K562 (cell line): ENCODE measurements around the gene HOXD13. TPM values are rescaled to one million over a fixed set of nuclear protein-coding genes. Genes with fewer than 3 reads are reported as not detected.

ENCODE experiments used
- ATF7 ChIP-seq: fragments of 450-650 bp; IDR thresholded peaks from 2 replicates; pipeline ENCODE4 v1.7.1; 2014; ENCODE audit warnings: mild to moderate bottlenecking, moderate library complexity
- FOSL1 ChIP-seq: fragments of 200-800 bp; sonication (Bioruptor generic); conservative IDR thresholded peaks from 2 replicates; pipeline ENCODE4 v1.6.1; 2016; ENCODE audit warnings: missing genetic modification characterization, missing compliant biosample characterization
- FUS ChIP-seq: fragments of 200-400 bp; formaldehyde crosslinking; optimal IDR thresholded peaks from 2 replicates; pipeline ENCODE3; 2017; ENCODE audit warnings: low read depth, low read length
- HNRNPLL ChIP-seq: fragments of 200-400 bp; formaldehyde crosslinking; IDR thresholded peaks from 2 replicates; pipeline ENCODE4 v1.6.1; 2017; ENCODE audit warnings: low read length, low read depth, mild to moderate bottlenecking; ENCODE audit not compliant: poor library complexity, severe bottlenecking
- KLF16 ChIP-seq: IDR thresholded peaks from 2 replicates; pipeline ENCODE4 v1.6.1; 2016; ENCODE audit warnings: antibody characterized with exemption
- MAZ ChIP-seq, 2 experiments: fragments of 450-650 bp in 1 of 2; sonication (generic) in 1 of 2; formaldehyde crosslinking; IDR thresholded peaks in 1 of 2; conservative IDR thresholded peaks in 1 of 2; 2 replicates each; pipeline versions ENCODE4 v1.4.0 to v1.5.0; 2020; ENCODE audit warnings: mild to moderate bottlenecking in 1 of 2, missing genetic modification reagents in 1 of 2
- NCOA2 ChIP-seq, 2 experiments: fragments of 450-650 bp; IDR thresholded peaks; 2 replicates each; pipeline ENCODE4 v1.6.1; 2018; ENCODE audit warnings: mild to moderate bottlenecking in 2 of 2, moderate library complexity in 1 of 2; ENCODE audit not compliant: partially characterized antibody in 2 of 2
- NONO ChIP-seq, 2 experiments: fragments of 200-400 bp in 1 of 2; fragments of 450-650 bp in 1 of 2; formaldehyde crosslinking in 1 of 2; IDR thresholded peaks; 2 replicates each; pipeline ENCODE4 v1.6.1; 2017; ENCODE audit warnings: low read depth in 2 of 2, mild to moderate bottlenecking in 2 of 2, moderate library complexity in 2 of 2, low read length in 1 of 2
- PCBP1 ChIP-seq: fragments of 200-400 bp; formaldehyde crosslinking; IDR thresholded peaks from 2 replicates; pipeline ENCODE4 v1.6.1; 2018; ENCODE audit warnings: mild to moderate bottlenecking, low read depth, low read length; ENCODE audit not compliant: poor library complexity, severe bottlenecking
- PHF21A ChIP-seq: fragments of 450-650 bp; IDR thresholded peaks from 2 replicates; pipeline ENCODE4 v1.6.1; 2017; ENCODE audit warnings: low read depth, borderline replicate concordance
- POLR2G ChIP-seq: fragments of 200-400 bp; formaldehyde crosslinking; IDR thresholded peaks from 2 replicates; pipeline ENCODE4 v1.6.1; 2017; ENCODE audit warnings: low read depth, mild to moderate bottlenecking, antibody characterized with exemption, low read length, moderate library complexity
- RB1 ChIP-seq: fragments of 450-650 bp; IDR thresholded peaks from 2 replicates; pipeline ENCODE4 v1.6.1; 2017; ENCODE audit warnings: low read depth, mild to moderate bottlenecking
- RBM15 ChIP-seq: fragments of 200-400 bp; formaldehyde crosslinking; IDR thresholded peaks from 2 replicates; pipeline ENCODE4 v1.6.1; 2018; ENCODE audit warnings: mild to moderate bottlenecking, low read length, moderate library complexity; ENCODE audit not compliant: insufficient read depth
- RFX5 ChIP-seq: IDR thresholded peaks from 2 replicates; pipeline ENCODE4 v1.6.1; 2011; ENCODE audit warnings: low read depth, mild to moderate bottlenecking, improper control_type of control experiment, low read length
- RFX7 ChIP-seq: fragments of 250-450 bp; sonication (Bioruptor Pico); IDR thresholded peaks from 2 replicates; pipeline ENCODE4 v1.5.1; 2021; ENCODE audit warnings: mild to moderate bottlenecking
- SOX6 ChIP-seq: fragments of 450-650 bp; IDR thresholded peaks from 2 replicates; pipeline ENCODE4 v1.6.1; 2014; ENCODE audit warnings: mild to moderate bottlenecking
- U2AF1 ChIP-seq: fragments of 200-400 bp; formaldehyde crosslinking; optimal IDR thresholded peaks from 2 replicates; pipeline ENCODE3; 2017; ENCODE audit warnings: mild to moderate bottlenecking, low read depth, low read length, moderate library complexity
- ZBED1 ChIP-seq: IDR thresholded peaks from 2 replicates; pipeline ENCODE4 v1.6.1; 2014
- ZNF75A ChIP-seq: fragments of 450-650 bp; formaldehyde crosslinking; IDR thresholded peaks from 2 replicates; pipeline ENCODE4 v1.4.0; 2020; ENCODE audit warnings: mild to moderate bottlenecking
- ZNF766 ChIP-seq: fragments of 200-800 bp; sonication (Bioruptor generic); conservative IDR thresholded peaks from 2 replicates; pipeline ENCODE4 v1.6.1; 2016; ENCODE audit warnings: missing genetic modification characterization, missing compliant biosample characterization
- ZNF77 ChIP-seq: fragments of 250-450 bp; sonication (Bioruptor Pico); IDR thresholded peaks from 2 replicates; pipeline ENCODE4 v1.5.0; 2020
- polyA plus RNA-seq, 8 experiments: library from polyadenylated mRNA; depleted of rRNA in 4 of 8; stranded (reverse) in 5 of 8; unstranded in 3 of 8; fragments of >200 nt; fragmentation: Nextera tagmentation in 2 of 8; fragmentation: Illumina TruSeq in 1 of 8; extraction: Ambion mirVana in 2 of 8; extraction: Trizol in 1 of 8; gene quantifications; 2 replicates each; pipeline versions ENCODE4 v1.2.1 to v1.2.3, GENCODE V29; 2011 to 2014; ENCODE audit warnings: inconsistent platforms in 1 of 8, missing spikeins in 1 of 8
- total RNA-seq, 7 experiments: library from RNA; depleted of rRNA in 6 of 7; stranded (reverse); fragments of >200 nt in 6 of 7; fragmentation: Illumina TruSeq in 2 of 7; extraction: Trizol in 2 of 7; gene quantifications; 2 replicates each; pipeline versions ENCODE4 v1.2.1 to v1.2.3, GENCODE V29; 2011 to 2021; ENCODE audit warnings: low replicate concordance in 1 of 7
- TF ChIP-seq, protein P1 (sequence below): sonication (generic); formaldehyde crosslinking; IDR thresholded peaks from 2 replicates; pipeline ENCODE4 v1.8.1; 2023; ENCODE audit warnings: mild to moderate bottlenecking, missing genetic modification reagents
- TF ChIP-seq, protein P2 (sequence below), 2 experiments: fragments of 450-650 bp in 1 of 2; sonication (generic) in 1 of 2; formaldehyde crosslinking in 1 of 2; IDR thresholded peaks in 1 of 2; conservative IDR thresholded peaks in 1 of 2; 2 replicates each; pipeline versions ENCODE4 v1.6.1 to v1.8.1; 2016 to 2023; ENCODE audit warnings: mild to moderate bottlenecking in 2 of 2, moderate library complexity in 2 of 2, inconsistent platforms in 1 of 2, missing genetic modification reagents in 1 of 2
- TF ChIP-seq, protein P3 (sequence below), 2 experiments: IDR thresholded peaks; 2 replicates each; pipeline ENCODE4 v1.6.1; 2011; ENCODE audit warnings: borderline replicate concordance in 1 of 2, control low read depth in 1 of 2, low read depth in 1 of 2, low read length in 1 of 2, mild to moderate bottlenecking in 1 of 2, mixed read lengths in 1 of 2, moderate library complexity in 1 of 2; ENCODE audit not compliant: insufficient read depth in 1 of 2, insufficient read length in 1 of 2, poor library complexity in 1 of 2, severe bottlenecking in 1 of 2; ENCODE audit errors: extremely low read depth in 1 of 2

Gene HOXD13
- total and polyA plus RNA-seq, 9 of the 15 experiments (the other 6 are each of a cell fraction or from before 2014, with no cell fraction given) = 0.03 to 0.04 TPM; not detected in 7

GRCh38 chr2:176079831-176080539 lies 12.5 kb upstream of the HOXD13 start (continued):
- TF ChIP-seq ZNF77 (CRISPR knock-in tag) (no peak), RBM15 (no peak), SOX6 (0 out of 2 replicates have a peak, but pooled peaks have one; percentile 30), U2AF1 (peak; percentile 60), ZNF75A (CRISPR knock-in tag) (no peak), PHF21A (peak; percentile 50; the same call in 1 of the 2 replicates), NONO (IDR thresholded peaks at IDR 0.05; ENCODE audit: low read depth in 2 of 2, low read length in 1 of 2) (no peak), POLR2G (peak; percentile 46; the same call in 1 of the 2 replicates), HNRNPLL (peak; percentile 41), KLF16 (peak; percentile 34; the same call in 1 of the 2 replicates), ZNF766 (CRISPR knock-in tag) (peak; percentile 33; the same call in 1 of the 2 replicates), ZBED1 (no peak), PCBP1 (peak; percentile 27), FUS (peak; percentile 77), RB1 (peak; percentile 95), NCOA2 (IDR thresholded peaks at IDR 0.05; ENCODE audit: partially characterized antibody in 2 of 2) (no peak), ATF7 (0 out of 2 replicates have a peak, but pooled peaks have one; percentile 15), FOSL1 (peak; percentile 50; the same call in 1 of the 2 replicates), RFX7 (CRISPR knock-in tag) (no peak), MAZ (CRISPR knock-in tag; conservative IDR thresholded peaks at IDR 0.05 in 1 of 2, IDR thresholded peaks at IDR 0.05 in 1 of 2) (peak; percentile 45 to 90; a peak in 3 of 4 replicates), RFX5 (no peak)
- TF ChIP-seq, protein P1, sequence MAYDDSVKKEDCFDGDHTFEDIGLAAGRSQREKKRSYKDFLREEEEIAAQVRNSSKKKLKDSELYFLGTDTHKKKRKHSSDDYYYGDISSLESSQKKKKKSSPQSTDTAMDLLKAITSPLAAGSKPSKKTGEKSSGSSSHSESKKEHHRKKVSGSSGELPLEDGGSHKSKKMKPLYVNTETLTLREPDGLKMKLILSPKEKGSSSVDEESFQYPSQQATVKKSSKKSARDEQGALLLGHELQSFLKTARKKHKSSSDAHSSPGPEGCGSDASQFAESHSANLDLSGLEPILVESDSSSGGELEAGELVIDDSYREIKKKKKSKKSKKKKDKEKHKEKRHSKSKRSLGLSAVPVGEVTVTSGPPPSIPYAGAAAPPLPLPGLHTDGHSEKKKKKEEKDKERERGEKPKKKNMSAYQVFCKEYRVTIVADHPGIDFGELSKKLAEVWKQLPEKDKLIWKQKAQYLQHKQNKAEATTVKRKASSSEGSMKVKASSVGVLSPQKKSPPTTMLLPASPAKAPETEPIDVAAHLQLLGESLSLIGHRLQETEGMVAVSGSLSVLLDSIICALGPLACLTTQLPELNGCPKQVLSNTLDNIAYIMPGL (CRISPR knock-in tag) = peak; percentile 68; the same call in 1 of the 2 replicates
- TF ChIP-seq, protein P2, sequence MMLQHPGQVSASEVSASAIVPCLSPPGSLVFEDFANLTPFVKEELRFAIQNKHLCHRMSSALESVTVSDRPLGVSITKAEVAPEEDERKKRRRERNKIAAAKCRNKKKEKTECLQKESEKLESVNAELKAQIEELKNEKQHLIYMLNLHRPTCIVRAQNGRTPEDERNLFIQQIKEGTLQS (IDR thresholded peaks at IDR 0.05) = no peak
- TF ChIP-seq, protein P2 (CRISPR knock-in tag; conservative IDR thresholded peaks at IDR 0.05) = peak; percentile 73; the same call in 1 of the 2 replicates
- TF ChIP-seq, protein P3, sequence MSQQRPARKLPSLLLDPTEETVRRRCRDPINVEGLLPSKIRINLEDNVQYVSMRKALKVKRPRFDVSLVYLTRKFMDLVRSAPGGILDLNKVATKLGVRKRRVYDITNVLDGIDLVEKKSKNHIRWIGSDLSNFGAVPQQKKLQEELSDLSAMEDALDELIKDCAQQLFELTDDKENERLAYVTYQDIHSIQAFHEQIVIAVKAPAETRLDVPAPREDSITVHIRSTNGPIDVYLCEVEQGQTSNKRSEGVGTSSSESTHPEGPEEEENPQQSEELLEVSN (IDR thresholded peaks at IDR 0.05; ENCODE audit: borderline replicate concordance in 1 of 2, extremely low read depth in 1 of 2, insufficient read depth in 1 of 2, insufficient read length in 1 of 2, low read depth in 1 of 2, low read length in 1 of 2, poor library complexity in 1 of 2, severe bottlenecking in 1 of 2) = peak in 1 of 2 experiments; percentile 42
